Suprapubic skin (tissue), 4 donors: Measurements from ENCODE around the gene ZBTB16. TPM values are rescaled to one million over a fixed set of nuclear protein-coding genes. Genes with fewer than 3 reads are reported as not detected.

Experiments
- DNase-seq, 2 donors: peaks; one replicate each; pipeline ENCODE4 v3.0.0-alpha.2; 2019; ENCODE audit warnings: low spot score in 2 of 2
- H3K27ac ChIP-seq: fragments of 200-600 bp; sonication (generic); one replicate; pipeline ENCODE4 v1.5.1; 2019
- H3K27me3 ChIP-seq: fragments of 200-600 bp; sonication (generic); one replicate; pipeline ENCODE4 v1.5.1; 2019
- H3K36me3 ChIP-seq: fragments of 200-600 bp; sonication (generic); one replicate; pipeline ENCODE4 v1.5.1; 2019
- H3K4me1 ChIP-seq: fragments of 200-600 bp; sonication (generic); one replicate; pipeline ENCODE4 v1.5.1; 2019
- H3K4me3 ChIP-seq: fragments of 200-600 bp; sonication (generic); one replicate; pipeline ENCODE4 v1.5.1; 2019; ENCODE audit warnings: mild to moderate bottlenecking
- H3K9me3 ChIP-seq: fragments of 200-600 bp; sonication (generic); one replicate; pipeline ENCODE4 v1.5.1; 2019
- CTCF ChIP-seq, 2 donors: fragments of 200-600 bp in 1 of 2; fragments of 450-650 bp in 1 of 2; sonication (generic) in 1 of 2; IDR thresholded peaks; one replicate each; pipeline ENCODE4 v1.5.1; 2016 to 2019; ENCODE audit warnings: antibody characterized with exemption in 2 of 2, mild to moderate bottlenecking in 1 of 2, moderate library complexity in 1 of 2
- EP300 ChIP-seq: sonication (generic); formaldehyde crosslinking; IDR thresholded peaks from one replicate; pipeline ENCODE4 v1.6.1; 2017; ENCODE audit warnings: antibody characterized with exemption
- POLR2A ChIP-seq, 2 donors: fragments of 450-650 bp; IDR thresholded peaks; one replicate each; pipeline ENCODE4 v1.6.1; 2017; ENCODE audit warnings: antibody characterized with exemption in 2 of 2, mild to moderate bottlenecking in 2 of 2, moderate library complexity in 2 of 2
- POLR2AphosphoS5 ChIP-seq, 3 donors: sonication (generic); formaldehyde crosslinking; IDR thresholded peaks; one replicate each; pipeline ENCODE4 v1.6.1; 2017; ENCODE audit warnings: antibody characterized with exemption in 3 of 3
- WGBS: methylation state at CpG from one replicate; pipeline ENCODE4 v1.1.5; 2018; 5-methylcytosine and 5-hydroxymethylcytosine counted together
- total RNA-seq, 4 donors: library from RNA; depleted of rRNA; stranded (reverse); fragments of >200 nt; gene quantifications; one replicate each; pipeline ENCODE4 v1.1.0, GENCODE V29; 2016

ZBTB16 gene
- total RNA-seq, 4 donors from 2014 or later, result 142 to 474 (median 232) TPM

GRCh38 chr11:114153224-114153623 lies 93.7 kb downstream of the ZBTB16 start:
- 95% methylated on average over 4 of the region's 4 CpGs for WGBS
- H3K27me3 ChIP-seq, result no peaks in the 10 kb centered on the region
- H3K27ac ChIP-seq, result peak overlapping the region; percentile 100
- H3K4me3 ChIP-seq, result no peak overlapping the region
- no peak for DNase-seq
- H3K4me1 ChIP-seq, result peaks cover 96% of the 10 kb centered on the region
- H3K36me3 ChIP-seq, result peaks cover 24% of the 10 kb centered on the region
- no peaks in the 10 kb centered on the region for H3K9me3 ChIP-seq
- no peak for TF ChIP-seq EP300
- TF ChIP-seq POLR2AphosphoS5 (IDR thresholded peaks at IDR 0.05), result no peak
- TF ChIP-seq CTCF (IDR thresholded peaks at IDR 0.05), result no peak
- no peak for TF ChIP-seq POLR2A (IDR thresholded peaks at IDR 0.05)

- peak overlapping the region; percentile 100 for H3K27ac ChIP-seq
- no peak overlapping the region for H3K4me3 ChIP-seq
- peaks cover 29% of the 10 kb centered on the region for H3K36me3 ChIP-seq
- DNase-seq, result no peak
- WGBS, result 42% methylated on average over 5 of the region's 5 CpGs
- no peaks in the 10 kb centered on the region for H3K9me3 ChIP-seq
- TF ChIP-seq POLR2A (IDR thresholded peaks at IDR 0.05) (peak in 1 of 2 donors; percentile 41), CTCF (IDR thresholded peaks at IDR 0.05) (no peak), POLR2AphosphoS5 (IDR thresholded peaks at IDR 0.05) (peak; percentile 93 to 100 (median 99)), EP300 (peak; percentile 99)
- no peaks in the 10 kb centered on the region for H3K27me3 ChIP-seq
- H3K4me1 ChIP-seq, result peaks cover 99% of the 10 kb centered on the region
Observed at GRCh38 chr11:114154271-114155047, 94.9 kb downstream of the ZBTB16 start.

- H3K36me3 ChIP-seq, result peaks cover 29% of the 10 kb centered on the region
- peak overlapping the region; percentile 100 for H3K27ac ChIP-seq
- no peaks in the 10 kb centered on the region for H3K9me3 ChIP-seq
- H3K4me1 ChIP-seq, result peaks cover 97% of the 10 kb centered on the region
- TF ChIP-seq POLR2AphosphoS5 (IDR thresholded peaks at IDR 0.05) (no peak), CTCF (IDR thresholded peaks at IDR 0.05) (no peak), EP300 (no peak), POLR2A (IDR thresholded peaks at IDR 0.05) (no peak)
- H3K4me3 ChIP-seq, result no peak overlapping the region
- no peak for DNase-seq
- H3K27me3 ChIP-seq, result no peaks in the 10 kb centered on the region
- 26% methylated on average over 5 of the region's 15 CpGs for WGBS
Observed at GRCh38 chr11:114155116-114155515, 95.6 kb downstream of the ZBTB16 start.

- TF ChIP-seq CTCF (IDR thresholded peaks at IDR 0.05), result no peak
- no peak for TF ChIP-seq EP300
- no peak for TF ChIP-seq POLR2A (IDR thresholded peaks at IDR 0.05)
- TF ChIP-seq POLR2AphosphoS5 (IDR thresholded peaks at IDR 0.05), result no peak
- no peak for DNase-seq
- Histone ChIP-seq H3K27me3 (no peaks in the 10 kb centered on the region), H3K36me3 (peaks cover 29% of the 10 kb centered on the region), H3K9me3 (no peaks in the 10 kb centered on the region), H3K4me1 (peaks cover 97% of the 10 kb centered on the region), H3K27ac (peak overlapping the region; percentile 100), H3K4me3 (no peak overlapping the region)
- 84% methylated on average over 13 of the region's 13 CpGs for WGBS
Observed at GRCh38 chr11:114156131-114156581, 96.6 kb downstream of the ZBTB16 start.

- DNase-seq, result no peak
- WGBS, result 75% methylated on average over 6 of the region's 6 CpGs
- H3K4me1 ChIP-seq, result peaks cover 97% of the 10 kb centered on the region
- H3K27me3 ChIP-seq, result no peaks in the 10 kb centered on the region
- H3K9me3 ChIP-seq, result no peaks in the 10 kb centered on the region
- H3K36me3 ChIP-seq, result peaks cover 29% of the 10 kb centered on the region
- TF ChIP-seq EP300 (no peak), CTCF (IDR thresholded peaks at IDR 0.05) (no peak), POLR2AphosphoS5 (IDR thresholded peaks at IDR 0.05) (no peak), POLR2A (IDR thresholded peaks at IDR 0.05) (no peak)
- peak overlapping the region; percentile 100 for H3K27ac ChIP-seq
- no peak overlapping the region for H3K4me3 ChIP-seq
Observed at GRCh38 chr11:114156782-114157181, 97.3 kb downstream of the ZBTB16 start.
